GM23338 (cell line): Measurements from ENCODE around the gene SUN5. TPM values are rescaled to one million over a fixed set of nuclear protein-coding genes. Genes with fewer than 3 reads are reported as not detected.

Source experiments
- ATAC-seq: fragments of 200-7000 bp; cut with Tn5 transposase; 3 replicates; pipeline ENCODE4 v1.9.1; 2020
- DNase-seq: peaks from one replicate; pipeline ENCODE4 v3.0.0-alpha.2; 2015; ENCODE audit warnings: low spot score
- H2AFZ ChIP-seq: fragments of 200-600 bp; sonication (generic); 2 replicates; pipeline ENCODE4 v1.8.0; 2016; ENCODE audit warnings: antibody characterized with exemption, mild to moderate bottlenecking, moderate library complexity
- H3F3A ChIP-seq: fragments of 200-600 bp; sonication (generic); replicated peaks from 2 replicates; pipeline ENCODE4 v1.8.0; 2017; ENCODE audit warnings: antibody characterized with exemption, mixed run types, low read depth
- H3K27ac ChIP-seq: fragments of 200-600 bp; sonication (generic); 2 replicates; pipeline ENCODE4 v1.6.1; 2016; ENCODE audit warnings: low read depth
- H3K27me3 ChIP-seq: fragments of 200-600 bp; sonication (generic); 2 replicates; pipeline ENCODE4 v1.8.0; 2016; ENCODE audit warnings: mild to moderate bottlenecking, mixed run types, moderate library complexity; ENCODE audit not compliant: insufficient read depth
- H3K36me3 ChIP-seq: fragments of 200-600 bp; sonication (generic); 2 replicates; pipeline ENCODE4 v1.8.0; 2016; ENCODE audit warnings: mild to moderate bottlenecking; ENCODE audit not compliant: insufficient read depth
- H3K4me1 ChIP-seq: fragments of 200-600 bp; sonication (generic); 2 replicates; pipeline ENCODE4 v1.8.0; 2016; ENCODE audit warnings: mild to moderate bottlenecking, moderate library complexity; ENCODE audit not compliant: insufficient read depth
- H3K4me2 ChIP-seq: fragments of 200-600 bp; sonication (generic); 2 replicates; pipeline ENCODE4 v1.7.1; 2017; ENCODE audit warnings: mixed run types
- H3K4me3 ChIP-seq: fragments of 200-600 bp; sonication (generic); 2 replicates; pipeline ENCODE4 v1.6.1; 2016; ENCODE audit warnings: mixed run types
- H3K79me2 ChIP-seq: fragments of 200-600 bp; sonication (generic); replicated peaks from 2 replicates; pipeline ENCODE4 v1.8.0; 2017; ENCODE audit warnings: mild to moderate bottlenecking; ENCODE audit not compliant: insufficient read depth
- H3K9me2 ChIP-seq: fragments of 200-600 bp; sonication (generic); 2 replicates; pipeline ENCODE4 v1.8.0; 2017; ENCODE audit not compliant: insufficient read depth
- H4K20me1 ChIP-seq: fragments of 200-600 bp; sonication (generic); replicated peaks from 2 replicates; pipeline ENCODE4 v1.8.0; 2017; ENCODE audit warnings: mild to moderate bottlenecking; ENCODE audit not compliant: insufficient read depth
- H3K27ac Mint-ChIP-seq: 2 replicates; pipeline ENCODE4 v1.8.0; 2020; ENCODE audit warnings: inconsistent platforms, mild to moderate bottlenecking, moderate library complexity, mixed read lengths
- H3K27me3 Mint-ChIP-seq: 3 replicates; pipeline ENCODE4 v1.8.0; 2022; ENCODE audit warnings: low read depth, mild to moderate bottlenecking, moderate library complexity, mixed read lengths, inconsistent platforms; ENCODE audit not compliant: insufficient read depth, poor library complexity
- H3K36me3 Mint-ChIP-seq: 3 replicates; pipeline ENCODE4 v1.8.0; 2021; ENCODE audit warnings: low read depth, mild to moderate bottlenecking, inconsistent platforms, moderate library complexity, mixed read lengths
- H3K4me1 Mint-ChIP-seq: 3 replicates; pipeline ENCODE4 v1.8.0; 2020; ENCODE audit warnings: mild to moderate bottlenecking, inconsistent platforms, mixed read lengths
- H3K4me3 Mint-ChIP-seq: 3 replicates; pipeline ENCODE4 v1.8.0; 2021; ENCODE audit warnings: moderate library complexity, mild to moderate bottlenecking, inconsistent platforms, mixed read lengths
- H3K9me3 Mint-ChIP-seq: 3 replicates; pipeline ENCODE4 v1.8.0; 2020; ENCODE audit warnings: moderate library complexity, mild to moderate bottlenecking, inconsistent platforms, mixed read lengths
- CTCF ChIP-seq, 2 experiments: fragments of 200-600 bp in 1 of 2; sonication (generic) in 1 of 2; conservative IDR thresholded peaks; 2 replicates each; pipeline versions ENCODE4 v1.5.1 to v1.6.1; 2016 to 2017; ENCODE audit warnings: antibody characterized with exemption in 2 of 2, low read depth in 2 of 2, mild to moderate bottlenecking in 2 of 2, moderate library complexity in 1 of 2
- EZH2 ChIP-seq: fragments of 200-600 bp; sonication (generic); IDR thresholded peaks from one replicate; pipeline ENCODE4 v1.8.0; 2017; ENCODE audit warnings: antibody characterized with exemption, mild to moderate bottlenecking, low read depth; ENCODE audit not compliant: unreplicated experiment
- EZH2phosphoT487 ChIP-seq: fragments of 200-600 bp; sonication (generic); IDR thresholded peaks from one replicate; pipeline ENCODE4 v1.8.1; 2018; ENCODE audit warnings: antibody characterized with exemption; ENCODE audit not compliant: unreplicated experiment
- JUNB ChIP-seq: IDR thresholded peaks from one replicate; pipeline ENCODE4 v1.6.1; 2016; ENCODE audit warnings: antibody characterized with exemption; ENCODE audit not compliant: unreplicated experiment
- NANOG ChIP-seq: IDR thresholded peaks from 2 replicates; pipeline ENCODE4 v1.6.1; 2016; ENCODE audit warnings: antibody characterized with exemption, borderline replicate concordance
- REST ChIP-seq: IDR thresholded peaks from one replicate; pipeline ENCODE4 v1.6.1; 2018; ENCODE audit warnings: antibody characterized with exemption; ENCODE audit not compliant: unreplicated experiment
- STAT1 ChIP-seq: IDR thresholded peaks from one replicate; pipeline ENCODE4 v1.6.1; 2016; ENCODE audit warnings: antibody characterized with exemption; ENCODE audit not compliant: unreplicated experiment
- ZNF114 ChIP-seq: fragments of 250-450 bp; sonication (Bioruptor Pico); IDR thresholded peaks from 2 replicates; pipeline ENCODE4 v1.5.0; 2020; ENCODE audit warnings: mild to moderate bottlenecking, moderate library complexity
- ZNF331 ChIP-seq: fragments of 250-450 bp; sonication (Bioruptor Pico); IDR thresholded peaks from 2 replicates; pipeline ENCODE4 v1.5.0; 2020; ENCODE audit warnings: low read depth, mild to moderate bottlenecking, moderate library complexity
- polyA plus RNA-seq: library from polyadenylated mRNA; unstranded; fragments of >200 nt; fragmentation: Nextera tagmentation; extraction: Ambion mirVana; gene quantifications from 2 replicates; pipeline ENCODE4 v1.2.1, GENCODE V29; 2016
- total RNA-seq: library from RNA; depleted of rRNA; stranded (reverse); fragments of >200 nt; shearing (Covaris generic); gene quantifications from 2 replicates; pipeline ENCODE4 v1.2.3, GENCODE V29; 2014

Gene SUN5
- total and polyA plus RNA-seq, 2 experiments from 2014 or later, result not detected

- Histone ChIP-seq H3K27ac (no peak overlapping the region), H3K4me1 (no peaks in the 10 kb centered on the region), H3K4me3 (no peak overlapping the region), H2AFZ (no peak overlapping the region), H3K9me2 (no peaks in the 10 kb centered on the region; the same call in 1 of the 2 replicates), H3K79me2 (no peaks in the 10 kb centered on the region), H3F3A (no peaks in the 10 kb centered on the region), H4K20me1 (0 out of 2 replicates have a peak, but pooled peaks cover 2% of the 10 kb centered on the region), H3K36me3 (no peaks in the 10 kb centered on the region), H3K27me3 (no peaks in the 10 kb centered on the region), H3K4me2 (no peak overlapping the region)
- ATAC-seq, result no peak; the same call in 2 of the 3 replicates
- no peak for TF ChIP-seq JUNB
- peak; percentile 53 to 55 for TF ChIP-seq CTCF (conservative IDR thresholded peaks at IDR 0.05; ENCODE audit: low read depth in 2 of 2)
- H3K9me3 Mint-ChIP-seq, result no peaks in the 10 kb centered on the region; the same call in 2 of the 3 replicates
- H3K27me3 Mint-ChIP-seq, result peaks cover 8% of the 10 kb centered on the region
- H3K4me1 Mint-ChIP-seq, result no peaks in the 10 kb centered on the region
- peak; percentile 35 for DNase-seq
- H3K4me3 Mint-ChIP-seq, result no peak overlapping the region
- H3K36me3 Mint-ChIP-seq, result no peaks in the 10 kb centered on the region
- no peak overlapping the region for H3K27ac Mint-ChIP-seq
These were observed 8.4 kb downstream of the SUN5 start for GRCh38 chr20:32995802-32996201.

GRCh38 chr20:32993496-32994050 is 10.7 kb downstream of the SUN5 start:
- Histone ChIP-seq H3F3A (no peaks in the 10 kb centered on the region), H3K9me2 (no peaks in the 10 kb centered on the region; the same call in 1 of the 2 replicates), H3K4me2 (no peak overlapping the region), H3K79me2 (no peaks in the 10 kb centered on the region), H3K4me3 (no peak overlapping the region), H3K27ac (no peak overlapping the region), H3K36me3 (no peaks in the 10 kb centered on the region), H3K27me3 (no peaks in the 10 kb centered on the region), H3K4me1 (no peaks in the 10 kb centered on the region), H4K20me1 (0 out of 2 replicates have a peak, but pooled peaks cover 2% of the 10 kb centered on the region), H2AFZ (peak overlapping the region; percentile 25; the same call in 1 of the 2 replicates)
- Mint-ChIP-seq H3K27ac (no peak overlapping the region), H3K9me3 (no peaks in the 10 kb centered on the region; the same call in 2 of the 3 replicates), H3K4me1 (no peaks in the 10 kb centered on the region), H3K4me3 (no peak overlapping the region), H3K36me3 (no peaks in the 10 kb centered on the region), H3K27me3 (peaks cover 3% of the 10 kb centered on the region)
- ATAC-seq (no peak), DNase-seq (no peak)
- TF ChIP-seq NANOG, result no peak
- no peak for TF ChIP-seq ZNF331 (CRISPR knock-in tag)
- no peak for TF ChIP-seq STAT1
- no peak for TF ChIP-seq EZH2
- TF ChIP-seq JUNB, result no peak
- no peak for TF ChIP-seq REST
- no peak for TF ChIP-seq EZH2phosphoT487
- TF ChIP-seq ZNF114, result no peak
- TF ChIP-seq CTCF (conservative IDR thresholded peaks at IDR 0.05; ENCODE audit: low read depth in 2 of 2), result no peak
